Measurements from ENCODE around the gene RPGR.

RPGR gene, protein sequence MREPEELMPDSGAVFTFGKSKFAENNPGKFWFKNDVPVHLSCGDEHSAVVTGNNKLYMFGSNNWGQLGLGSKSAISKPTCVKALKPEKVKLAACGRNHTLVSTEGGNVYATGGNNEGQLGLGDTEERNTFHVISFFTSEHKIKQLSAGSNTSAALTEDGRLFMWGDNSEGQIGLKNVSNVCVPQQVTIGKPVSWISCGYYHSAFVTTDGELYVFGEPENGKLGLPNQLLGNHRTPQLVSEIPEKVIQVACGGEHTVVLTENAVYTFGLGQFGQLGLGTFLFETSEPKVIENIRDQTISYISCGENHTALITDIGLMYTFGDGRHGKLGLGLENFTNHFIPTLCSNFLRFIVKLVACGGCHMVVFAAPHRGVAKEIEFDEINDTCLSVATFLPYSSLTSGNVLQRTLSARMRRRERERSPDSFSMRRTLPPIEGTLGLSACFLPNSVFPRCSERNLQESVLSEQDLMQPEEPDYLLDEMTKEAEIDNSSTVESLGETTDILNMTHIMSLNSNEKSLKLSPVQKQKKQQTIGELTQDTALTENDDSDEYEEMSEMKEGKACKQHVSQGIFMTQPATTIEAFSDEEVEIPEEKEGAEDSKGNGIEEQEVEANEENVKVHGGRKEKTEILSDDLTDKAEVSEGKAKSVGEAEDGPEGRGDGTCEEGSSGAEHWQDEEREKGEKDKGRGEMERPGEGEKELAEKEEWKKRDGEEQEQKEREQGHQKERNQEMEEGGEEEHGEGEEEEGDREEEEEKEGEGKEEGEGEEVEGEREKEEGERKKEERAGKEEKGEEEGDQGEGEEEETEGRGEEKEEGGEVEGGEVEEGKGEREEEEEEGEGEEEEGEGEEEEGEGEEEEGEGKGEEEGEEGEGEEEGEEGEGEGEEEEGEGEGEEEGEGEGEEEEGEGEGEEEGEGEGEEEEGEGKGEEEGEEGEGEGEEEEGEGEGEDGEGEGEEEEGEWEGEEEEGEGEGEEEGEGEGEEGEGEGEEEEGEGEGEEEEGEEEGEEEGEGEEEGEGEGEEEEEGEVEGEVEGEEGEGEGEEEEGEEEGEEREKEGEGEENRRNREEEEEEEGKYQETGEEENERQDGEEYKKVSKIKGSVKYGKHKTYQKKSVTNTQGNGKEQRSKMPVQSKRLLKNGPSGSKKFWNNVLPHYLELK

DNA sequence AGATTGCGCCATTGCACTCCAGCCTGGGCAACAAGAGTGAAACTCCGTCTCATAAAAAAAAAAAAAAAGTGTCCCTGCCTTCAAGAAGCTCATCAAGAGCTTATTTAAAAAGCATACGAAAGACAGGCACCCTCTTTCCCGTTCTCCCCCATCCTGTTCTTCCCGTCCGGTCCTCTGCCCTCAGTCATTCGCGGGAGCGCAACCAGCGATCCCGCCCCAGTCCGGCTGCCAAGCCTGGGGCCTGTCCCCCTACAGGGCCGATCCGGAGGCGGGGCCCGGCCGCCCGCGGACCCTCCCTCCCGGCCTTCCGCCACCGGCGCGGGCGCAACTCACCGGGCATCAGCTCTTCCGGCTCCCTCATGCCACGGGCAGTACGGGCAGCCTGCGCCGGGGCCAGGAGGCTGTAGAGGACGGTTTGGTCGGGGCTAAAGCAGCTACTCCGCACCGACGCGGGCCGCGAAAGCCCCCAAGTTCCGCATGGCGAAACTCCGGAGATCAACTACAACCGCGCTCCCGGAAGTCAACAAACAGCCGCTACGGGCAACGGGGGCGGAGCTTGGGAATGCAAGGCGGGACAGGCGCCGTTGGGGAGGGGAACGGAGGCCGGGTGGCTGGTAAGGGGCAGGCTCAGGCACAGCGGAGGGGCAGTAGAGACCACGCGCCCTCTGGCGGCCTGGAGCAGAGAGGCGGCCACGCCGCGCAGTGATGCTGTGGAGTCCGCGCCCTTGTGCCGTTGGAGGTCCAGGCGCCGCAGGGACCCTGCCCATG is at the start of gene RPGR:
Gene RPGR (minus strand): TSS at position 503 of the 768 bp plus-strand sequence. CDS start 142 bp downstream, at position 361.
- peak; percentile 91 for DNase-seq (ENCODE audit: low spot score)

DNA sequence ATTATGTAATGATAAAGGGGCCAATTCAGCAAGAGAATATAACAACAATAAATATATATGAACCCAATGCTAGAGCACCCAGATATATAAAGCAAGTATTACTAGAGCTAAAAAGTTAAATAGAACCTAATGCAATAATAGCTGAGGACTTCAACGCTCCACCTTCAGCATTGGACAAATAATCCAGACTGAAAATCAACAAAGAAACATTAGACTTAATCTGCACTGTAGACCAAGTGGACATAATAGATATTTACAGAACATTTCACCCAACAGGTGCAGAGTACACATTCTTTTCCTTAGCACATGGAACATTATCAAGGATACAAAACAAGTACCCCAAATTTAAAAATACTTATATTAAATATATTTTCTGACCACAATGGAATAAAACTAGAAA is 49.4 kb upstream of the RPGR start:
- no peak for DNase-seq (ENCODE audit: low spot score)

DNA sequence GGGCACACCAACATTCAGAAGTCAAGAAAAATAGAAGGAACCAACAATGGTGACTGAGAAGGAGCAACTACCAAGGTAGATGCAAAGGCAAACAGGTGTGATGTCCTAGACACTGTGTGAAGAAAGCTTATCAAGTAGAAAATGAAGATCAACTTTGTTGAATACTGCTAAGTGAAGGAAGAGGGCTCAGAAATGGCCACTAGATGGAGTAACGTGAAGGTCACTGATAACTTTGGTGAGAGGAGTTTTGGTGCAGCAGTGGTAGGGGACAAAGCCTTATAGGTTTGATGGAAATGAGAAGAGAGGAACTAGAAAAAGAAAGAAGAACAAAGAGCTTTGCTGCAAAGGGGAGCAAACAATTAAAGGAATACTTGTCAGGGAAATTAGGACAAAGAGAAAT is 48.6 kb upstream of the RPGR start:
- no peak for DNase-seq (ENCODE audit: low spot score)

DNA sequence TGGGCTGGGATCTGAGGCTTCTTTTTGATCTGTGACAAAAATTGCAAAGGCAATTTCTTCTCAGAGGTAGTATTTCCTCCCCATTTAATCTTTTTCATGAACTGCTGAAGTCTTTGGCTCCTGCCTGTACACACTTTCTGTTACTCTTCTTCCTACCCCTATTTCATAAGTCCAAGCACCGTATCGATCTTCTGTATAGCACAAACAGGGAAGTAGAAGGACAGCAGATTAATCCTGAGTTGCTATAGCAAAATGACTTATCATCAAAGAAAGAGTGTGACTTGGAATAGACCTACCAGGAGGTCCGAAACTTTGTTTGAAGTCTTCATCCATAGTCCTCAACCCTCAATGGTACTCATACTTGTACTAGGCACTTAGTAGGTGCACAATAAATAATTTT is 47.1 kb upstream of the RPGR start:
- DNase-seq (ENCODE audit: low spot score): no peak

DNA sequence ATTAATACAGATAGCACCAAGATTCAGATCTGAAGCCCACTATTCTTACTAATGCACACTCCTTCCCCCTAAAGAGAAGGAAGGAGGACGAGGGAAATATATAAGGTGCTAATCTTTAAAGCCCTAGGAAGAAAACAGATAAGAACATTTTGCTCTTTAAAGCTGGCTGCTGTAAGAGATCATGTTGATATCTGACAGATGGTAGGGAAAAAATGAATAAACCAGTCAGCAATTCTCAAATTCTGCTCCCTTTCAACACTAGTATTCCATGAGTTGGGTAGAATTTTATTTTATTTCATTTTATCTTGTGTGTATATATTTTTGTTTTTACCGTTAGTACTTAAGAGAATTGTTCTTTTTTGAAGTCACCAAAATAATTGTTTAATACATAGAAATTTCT is 44.3 kb upstream of the RPGR start:
- no peak for DNase-seq (ENCODE audit: low spot score)

DNA sequence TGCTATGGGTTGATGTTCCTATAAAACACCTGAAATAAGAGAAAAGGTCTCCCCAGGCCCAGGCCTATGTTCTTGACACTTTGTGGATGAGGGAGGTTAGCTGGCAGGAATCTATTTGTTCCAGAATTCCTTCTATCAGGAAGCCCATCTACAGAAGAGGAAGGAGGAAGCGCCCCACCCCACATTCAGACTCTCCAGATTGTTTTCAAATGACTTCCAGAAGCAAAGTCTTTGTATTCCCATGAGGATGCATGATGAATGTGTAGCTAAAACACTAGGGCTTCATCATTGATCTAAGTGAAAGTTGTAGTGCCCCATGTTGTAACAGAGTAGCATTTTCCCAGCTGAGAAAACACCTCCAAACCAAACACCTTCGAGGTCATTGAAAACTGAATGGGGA is 41.5 kb upstream of the RPGR start:
- DNase-seq (ENCODE audit: low spot score): no peak

DNA sequence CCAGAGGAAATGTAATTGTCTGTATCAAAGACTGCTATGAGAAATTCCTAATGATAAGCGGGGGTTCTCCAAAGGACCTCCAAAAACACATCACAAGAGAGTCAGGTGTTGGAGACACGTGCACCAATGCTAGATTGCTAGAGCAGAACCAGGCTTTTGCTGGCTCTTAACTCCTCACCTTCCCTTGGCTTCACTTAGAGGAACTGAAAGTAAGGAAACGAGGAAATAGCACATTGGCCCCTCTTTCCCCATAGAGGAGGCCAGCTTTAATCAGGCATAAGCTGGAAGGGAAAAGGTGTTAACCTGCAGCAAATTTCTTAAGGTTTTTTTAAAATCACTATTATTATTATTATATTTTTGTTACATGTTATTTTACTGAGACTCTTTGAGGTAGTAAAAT is 38.6 kb upstream of the RPGR start:
- DNase-seq (ENCODE audit: low spot score): no peak

DNA sequence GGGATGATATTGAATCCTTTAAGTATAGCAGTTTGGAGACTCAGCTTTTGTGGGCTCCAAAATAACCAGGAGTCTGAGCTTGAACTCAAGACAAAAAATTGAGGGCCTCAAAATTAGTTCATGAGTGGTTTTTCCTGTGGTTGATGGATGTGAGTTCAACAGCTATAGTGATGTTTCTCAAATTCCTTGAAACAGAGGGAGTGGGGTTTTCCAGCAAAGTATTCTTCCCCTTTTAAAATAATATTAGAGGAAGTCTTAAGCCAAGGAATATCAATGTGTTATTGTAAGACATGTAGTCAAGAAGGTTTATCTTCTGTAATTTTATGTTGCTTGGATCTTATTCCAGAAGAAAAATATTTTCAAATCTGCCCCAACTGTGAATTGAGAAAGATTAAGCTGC is 35.7 kb upstream of the RPGR start:
- DNase-seq (ENCODE audit: low spot score): no peak

DNA sequence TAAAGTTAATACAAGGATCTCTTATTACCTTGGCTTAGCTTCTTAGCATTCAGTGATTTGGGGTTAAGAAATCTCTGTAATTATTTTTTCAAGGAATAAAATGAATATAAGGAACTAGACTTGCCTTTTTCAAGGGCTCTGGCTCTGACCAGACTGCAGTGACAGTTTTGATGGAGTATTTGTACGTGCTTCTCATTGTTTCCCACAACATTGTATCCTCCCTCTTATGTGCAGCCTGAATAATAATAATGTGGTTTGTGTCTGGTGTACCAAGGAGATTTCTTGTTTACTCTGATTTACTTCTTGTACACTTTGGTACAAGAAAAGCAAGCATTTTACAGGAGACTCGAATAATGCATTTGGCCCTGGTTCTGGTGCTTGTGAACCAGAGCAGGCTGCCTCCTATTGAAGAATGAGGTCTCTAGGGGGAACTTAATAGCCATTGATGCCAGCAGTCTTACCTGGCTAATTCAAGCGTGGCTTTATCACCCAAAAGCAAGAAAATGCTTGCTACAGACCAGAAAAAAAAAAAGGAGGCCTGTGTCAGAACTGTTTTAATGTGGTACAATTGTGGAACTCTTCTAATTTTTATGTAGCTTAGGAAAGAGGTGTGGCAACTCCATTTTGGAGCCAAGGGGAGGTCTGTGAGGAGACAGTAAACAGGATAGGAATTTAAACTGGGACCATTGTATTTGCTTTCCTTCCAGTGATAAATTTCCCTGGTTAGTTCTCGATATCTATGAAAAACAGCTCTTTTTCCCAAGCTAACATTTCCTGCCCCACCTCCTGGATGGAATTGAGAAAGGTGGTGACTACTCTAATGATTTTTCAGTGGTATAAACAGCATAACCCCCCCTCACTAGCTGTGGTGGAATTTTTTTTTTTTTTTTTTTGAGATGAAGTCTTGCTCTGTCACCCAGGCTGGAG is 30.7 kb upstream of the RPGR start:
- DNase-seq (ENCODE audit: low spot score): no peak

DNA sequence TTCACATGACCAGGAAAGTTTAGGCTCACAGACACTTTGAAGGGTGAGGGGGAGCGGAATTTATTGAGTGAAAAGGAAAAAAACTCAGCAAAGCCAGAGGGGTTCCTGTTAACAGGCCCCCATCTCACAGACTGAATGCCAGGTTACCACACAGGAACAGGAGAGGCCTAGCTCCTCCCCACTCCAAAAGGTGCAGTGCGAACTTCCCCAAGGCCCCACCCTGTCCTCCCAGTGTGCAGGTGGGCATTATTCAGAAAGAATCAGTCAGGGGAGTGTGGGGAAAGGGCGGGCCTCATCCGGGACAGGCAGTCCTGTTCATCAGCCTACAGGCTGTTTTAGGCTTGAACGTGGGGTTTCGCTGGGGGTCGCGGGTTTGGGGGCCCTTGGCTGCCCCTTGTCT is 29.1 kb upstream of the RPGR start:
- no peak for DNase-seq (ENCODE audit: low spot score)

DNA sequence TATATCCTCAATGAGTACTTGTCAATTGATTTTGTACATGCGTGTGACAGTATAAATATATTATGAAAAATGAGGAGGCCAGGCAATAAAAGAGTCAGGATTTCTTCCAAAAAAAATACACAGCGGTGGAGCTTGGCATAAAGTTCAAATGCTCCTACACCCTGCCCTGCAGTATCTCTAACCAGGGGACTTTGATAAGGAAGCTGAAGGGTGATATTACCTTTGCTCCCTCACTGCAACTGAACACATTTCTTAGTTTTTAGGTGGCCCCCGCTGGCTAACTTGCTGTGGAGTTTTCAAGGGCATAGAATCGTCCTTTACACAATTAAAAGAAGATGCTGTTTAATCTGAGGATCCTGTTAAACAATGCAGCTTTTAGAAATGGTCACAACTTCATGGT is 25.1 kb upstream of the RPGR start, which contains the start of gene OTC:
Gene OTC (plus strand): TSS at position 243 of the 400 bp plus-strand sequence. CDS start 93 bp downstream, at position 336.
- no peak for DNase-seq (ENCODE audit: low spot score)

DNA sequence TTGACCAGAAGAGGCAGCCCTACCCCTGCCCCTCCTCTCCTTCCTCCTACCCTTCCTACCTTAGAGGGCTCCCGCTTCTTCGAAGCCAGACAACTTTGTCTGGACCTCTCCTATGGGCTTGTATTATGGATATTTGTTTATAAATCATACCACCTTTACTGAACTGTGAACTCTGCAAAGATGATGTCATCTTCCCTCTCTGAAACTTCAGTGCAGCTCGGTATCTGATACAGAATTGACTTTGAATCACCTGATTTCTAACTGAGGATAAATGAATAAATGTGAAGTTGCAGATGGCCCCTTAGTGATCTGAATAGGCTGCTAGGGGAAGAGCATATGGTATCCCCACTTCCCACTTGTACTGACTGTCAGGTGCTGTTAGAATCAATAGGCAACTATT is 24.0 kb upstream of the RPGR start:
- DNase-seq (ENCODE audit: low spot score): no peak

DNA sequence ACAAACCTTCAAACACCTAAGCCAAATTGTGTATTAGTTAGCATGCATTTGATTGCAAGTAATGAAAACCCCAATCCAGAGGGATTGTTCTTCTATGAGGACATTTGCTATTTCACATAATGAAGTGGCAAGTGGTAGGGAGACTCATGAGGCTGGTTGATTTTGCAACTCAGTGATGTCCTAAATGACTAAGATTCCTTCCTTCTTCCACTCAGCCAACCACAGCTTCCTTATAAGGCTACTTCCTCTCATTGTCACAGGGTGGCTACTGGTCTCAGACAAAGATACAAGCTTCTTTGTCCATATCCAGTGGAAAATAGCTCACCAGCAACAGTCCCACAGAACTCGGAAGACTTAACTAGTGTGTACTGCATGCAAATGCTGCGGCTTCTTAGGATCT is 19.8 kb upstream of the RPGR start:
- DNase-seq (ENCODE audit: low spot score): peak; percentile 51

DNA sequence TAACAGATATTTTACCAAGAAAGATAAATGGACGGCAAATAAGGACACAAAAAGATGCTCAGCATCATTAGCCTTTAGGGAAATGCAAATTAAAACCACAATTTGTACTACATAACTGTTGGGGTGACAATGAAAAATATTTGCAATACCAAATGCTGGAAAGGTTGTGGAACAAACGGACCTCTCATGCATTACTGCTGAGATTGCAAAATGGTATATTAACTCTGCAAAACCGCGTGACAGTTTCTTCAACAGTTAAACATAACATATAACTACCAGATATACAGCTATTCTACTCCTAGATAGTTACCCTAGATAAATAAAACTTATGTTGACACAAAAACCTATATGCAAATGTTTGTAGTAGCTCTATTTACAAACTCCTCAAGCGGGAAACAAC is 18.8 kb upstream of the RPGR start:
- no peak for DNase-seq (ENCODE audit: low spot score)

DNA sequence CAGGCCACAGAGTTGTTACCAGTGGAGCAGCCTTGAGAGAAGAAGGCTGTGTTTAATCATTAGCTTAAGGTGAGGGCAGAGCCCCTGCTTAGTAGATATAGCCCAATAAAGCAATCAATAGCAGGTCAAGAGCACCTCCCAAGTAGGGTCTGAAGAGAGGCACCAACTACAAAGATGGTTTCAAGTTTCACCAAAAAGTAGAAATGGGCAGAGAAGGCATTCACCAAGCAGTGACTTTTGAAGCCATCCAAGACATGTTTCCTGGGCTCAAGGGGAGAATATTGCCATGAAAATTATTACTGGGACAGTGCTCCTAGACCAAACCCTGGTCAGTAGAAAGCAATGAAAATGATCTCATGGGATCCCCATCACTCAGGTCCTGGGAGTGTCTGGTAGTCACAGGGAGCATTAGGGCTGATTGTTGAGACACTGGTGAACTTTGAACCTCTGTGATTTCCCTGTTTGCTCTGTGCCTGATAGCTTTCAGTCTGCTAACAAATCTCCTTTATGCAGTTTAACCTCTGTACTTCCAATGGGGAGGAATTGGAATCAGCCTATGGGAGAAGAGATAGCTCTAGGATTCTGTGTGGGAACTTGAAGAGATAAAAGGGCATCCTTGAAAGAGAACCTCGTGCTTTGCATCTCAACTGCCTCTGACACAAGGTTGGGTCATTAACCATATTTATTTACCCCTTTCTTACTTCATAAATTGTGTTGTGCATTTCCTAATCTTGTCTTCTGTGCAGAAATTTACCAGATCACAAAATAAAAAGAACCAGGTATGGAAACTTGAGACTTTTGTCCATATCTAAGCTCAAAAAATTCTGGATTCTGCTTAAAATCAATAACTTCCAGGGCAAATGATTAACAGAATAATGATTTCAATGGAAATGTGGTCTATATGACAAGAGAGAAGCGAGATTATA is 15.8 kb upstream of the RPGR start:
- no peak for DNase-seq (ENCODE audit: low spot score)

DNA sequence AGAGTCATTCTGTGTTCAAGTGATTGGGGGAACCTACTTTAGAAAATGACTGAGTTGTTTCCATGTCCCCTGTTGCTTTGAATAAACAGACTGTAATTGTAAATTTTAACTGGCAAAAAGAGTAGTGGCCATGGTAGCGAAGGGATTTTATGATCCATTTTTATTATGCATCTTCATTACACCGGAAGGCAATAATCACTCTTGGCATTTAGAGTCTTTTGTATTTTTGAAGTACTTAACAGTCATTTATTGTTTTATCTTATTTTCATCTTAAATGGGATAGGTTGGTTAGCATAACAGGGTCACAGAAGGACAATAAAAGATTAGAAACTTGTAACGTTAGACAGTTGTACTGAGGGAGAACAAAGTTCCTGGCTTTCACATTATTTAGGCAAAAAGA is 14.1 kb upstream of the RPGR start:
- no peak for DNase-seq (ENCODE audit: low spot score)

DNA sequence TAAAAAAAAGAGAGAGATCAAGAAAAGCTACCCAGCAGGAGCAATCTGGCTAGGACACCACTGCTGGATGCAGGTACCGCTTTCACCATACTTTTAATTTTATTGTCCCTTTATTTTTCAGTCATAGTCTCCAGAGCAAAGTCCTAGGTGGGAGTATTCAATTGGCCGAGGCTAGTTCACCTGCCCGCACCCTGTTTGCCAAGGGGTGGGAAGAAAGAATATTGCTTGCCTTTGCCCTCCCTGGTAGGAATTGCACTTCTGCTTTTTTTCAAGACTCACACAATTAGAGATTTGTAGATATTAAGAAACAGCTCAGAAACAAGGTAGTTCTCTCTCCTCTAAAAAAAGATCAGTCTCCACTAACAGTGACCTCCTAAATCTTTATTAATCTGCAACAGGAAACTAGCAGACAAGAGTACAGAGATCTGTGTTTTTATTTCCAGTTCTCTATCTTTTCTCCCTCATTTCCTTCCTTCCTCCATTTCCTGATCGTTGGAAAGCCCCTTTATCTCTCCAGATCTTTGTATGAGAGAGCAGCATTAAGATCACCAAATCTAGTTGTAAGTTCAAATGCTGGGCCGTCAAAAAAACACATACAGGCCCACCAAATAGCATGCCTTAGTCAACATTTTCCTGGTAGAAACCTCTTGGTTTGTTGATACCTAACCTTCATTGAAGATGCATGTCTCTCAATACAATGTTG is 9.4 kb upstream of the RPGR start:
- no peak for DNase-seq (ENCODE audit: low spot score)

DNA sequence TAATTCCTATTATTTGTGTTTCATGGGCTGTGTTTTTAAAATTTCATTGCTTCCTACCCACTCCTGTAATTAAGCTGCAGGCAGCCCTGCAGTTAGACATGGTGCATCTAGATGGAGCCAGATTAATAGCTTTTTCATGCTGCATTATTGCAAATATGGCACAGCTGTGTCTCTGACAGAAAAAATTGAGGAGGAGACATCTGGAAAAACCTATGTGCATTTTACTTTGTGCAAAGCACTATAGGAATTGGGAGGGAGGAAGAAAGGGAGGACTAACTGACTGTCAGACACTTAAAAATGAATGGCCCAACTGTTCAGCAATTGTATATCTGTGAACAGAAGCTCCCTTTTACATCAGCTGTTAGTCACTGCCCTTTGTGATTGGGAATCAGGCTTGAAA is 8.1 kb upstream of the RPGR start:
- DNase-seq (ENCODE audit: low spot score): no peak

DNA sequence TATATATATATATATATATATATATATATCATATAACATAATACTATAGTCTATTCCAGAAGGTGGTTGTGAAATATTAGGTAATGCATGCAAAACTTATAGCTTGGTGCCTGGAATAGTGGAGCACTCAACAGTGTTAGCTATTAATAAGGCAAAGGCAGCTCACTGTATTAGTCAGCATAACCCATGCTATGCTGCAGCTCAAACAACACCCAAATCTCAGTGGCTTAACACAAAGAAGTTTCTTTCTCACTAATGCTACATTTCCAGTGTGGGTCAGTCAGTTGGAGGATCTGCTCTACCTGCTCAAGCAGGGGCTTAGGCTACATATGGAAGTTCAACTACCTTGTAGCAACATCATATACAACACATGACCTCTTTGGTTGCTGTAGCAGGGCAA is 5.2 kb upstream of the RPGR start:
- DNase-seq (ENCODE audit: low spot score): no peak

Data from activated CD4-positive, alpha-beta T cell treated with anti-CD3 and anti-CD28 coated beads, Interleukin-2, Interleukin-4, amounts not matched to agents 100 ng/mL and 50 ng/mL, durations not matched to agents 16 hours and 8 hours (primary cell).